Measurements from ENCODE around the gene CCDC30.

Gene CCDC30

GRCh38 chr1:42682739-42683531 is 219.8 kb downstream of the CCDC30 start:
- no peak overlapping the region for H2AFZ ChIP-seq (ENCODE audit: low read depth)
- peaks cover 60% of the 10 kb centered on the region for H3K79me2 ChIP-seq (ENCODE audit: insufficient read depth, low read depth)
- peaks cover 49% of the 10 kb centered on the region for H4K20me1 ChIP-seq (ENCODE audit: insufficient read depth)
- H3K4me1 ChIP-seq (ENCODE audit: low read depth, poor library complexity, severe bottlenecking), result peaks cover 46% of the 10 kb centered on the region
- peak overlapping the region; percentile 98 for H3K4me2 ChIP-seq
- no peaks in the 10 kb centered on the region for H3K27me3 ChIP-seq (ENCODE audit: insufficient read depth, low read depth)
- TF ChIP-seq, protein P1, sequence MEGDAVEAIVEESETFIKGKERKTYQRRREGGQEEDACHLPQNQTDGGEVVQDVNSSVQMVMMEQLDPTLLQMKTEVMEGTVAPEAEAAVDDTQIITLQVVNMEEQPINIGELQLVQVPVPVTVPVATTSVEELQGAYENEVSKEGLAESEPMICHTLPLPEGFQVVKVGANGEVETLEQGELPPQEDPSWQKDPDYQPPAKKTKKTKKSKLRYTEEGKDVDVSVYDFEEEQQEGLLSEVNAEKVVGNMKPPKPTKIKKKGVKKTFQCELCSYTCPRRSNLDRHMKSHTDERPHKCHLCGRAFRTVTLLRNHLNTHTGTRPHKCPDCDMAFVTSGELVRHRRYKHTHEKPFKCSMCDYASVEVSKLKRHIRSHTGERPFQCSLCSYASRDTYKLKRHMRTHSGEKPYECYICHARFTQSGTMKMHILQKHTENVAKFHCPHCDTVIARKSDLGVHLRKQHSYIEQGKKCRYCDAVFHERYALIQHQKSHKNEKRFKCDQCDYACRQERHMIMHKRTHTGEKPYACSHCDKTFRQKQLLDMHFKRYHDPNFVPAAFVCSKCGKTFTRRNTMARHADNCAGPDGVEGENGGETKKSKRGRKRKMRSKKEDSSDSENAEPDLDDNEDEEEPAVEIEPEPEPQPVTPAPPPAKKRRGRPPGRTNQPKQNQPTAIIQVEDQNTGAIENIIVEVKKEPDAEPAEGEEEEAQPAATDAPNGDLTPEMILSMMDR (conservative IDR thresholded peaks at IDR 0.05; ENCODE audit: low read depth, low read length), result no peak
- H3K36me3 ChIP-seq (ENCODE audit: insufficient read depth), result peaks cover 14% of the 10 kb centered on the region; the same call in 1 of the 2 replicates
- peak overlapping the region; percentile 91 for H3K27ac ChIP-seq
- H3K4me3 ChIP-seq (IDR thresholded peaks at IDR 0.05; ENCODE audit: insufficient read depth, low read depth, low read length), result peak overlapping the region; percentile 92
- H3K9ac ChIP-seq, result peak overlapping the region; percentile 97

DNA sequence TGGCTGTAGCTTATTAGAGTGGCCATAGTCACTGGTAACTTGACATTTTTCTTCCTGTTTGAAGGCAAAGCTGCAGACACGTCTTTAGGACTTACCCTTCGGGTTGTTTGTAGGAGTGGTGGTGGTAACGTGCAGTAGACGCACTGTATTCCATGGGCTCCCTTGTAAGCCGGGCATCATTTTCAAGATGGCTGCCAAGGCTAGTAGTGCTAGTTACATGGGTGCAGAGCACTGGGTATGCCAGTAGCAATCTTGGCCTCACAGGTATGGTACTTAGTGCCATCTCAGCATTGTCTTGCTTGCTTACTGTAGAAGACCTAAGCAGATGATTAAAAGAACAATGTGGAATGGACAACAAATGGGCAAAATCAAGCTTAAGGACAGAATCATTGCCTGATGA is 221.1 kb downstream of the CCDC30 start:
- Histone ChIP-seq H3K4me1 (ENCODE audit: low read depth, poor library complexity, severe bottlenecking) (peaks cover 58% of the 10 kb centered on the region), H3K27me3 (ENCODE audit: insufficient read depth, low read depth) (no peaks in the 10 kb centered on the region), H3K79me2 (ENCODE audit: insufficient read depth, low read depth) (peaks cover 72% of the 10 kb centered on the region), H3K9ac (peak overlapping the region; percentile 88; the same call in 1 of the 2 replicates), H3K4me2 (peak overlapping the region; percentile 98), H4K20me1 (ENCODE audit: insufficient read depth) (peaks cover 61% of the 10 kb centered on the region), H2AFZ (ENCODE audit: low read depth) (no peak overlapping the region), H3K36me3 (ENCODE audit: insufficient read depth) (peaks cover 22% of the 10 kb centered on the region; the same call in 1 of the 2 replicates), H3K4me3 (IDR thresholded peaks at IDR 0.05; ENCODE audit: insufficient read depth, low read depth, low read length) (peak overlapping the region; percentile 87), H3K27ac (peak overlapping the region; percentile 91; the same call in 1 of the 2 replicates)
- TF ChIP-seq, protein P1 (conservative IDR thresholded peaks at IDR 0.05; ENCODE audit: low read depth, low read length), result no peak

DNA sequence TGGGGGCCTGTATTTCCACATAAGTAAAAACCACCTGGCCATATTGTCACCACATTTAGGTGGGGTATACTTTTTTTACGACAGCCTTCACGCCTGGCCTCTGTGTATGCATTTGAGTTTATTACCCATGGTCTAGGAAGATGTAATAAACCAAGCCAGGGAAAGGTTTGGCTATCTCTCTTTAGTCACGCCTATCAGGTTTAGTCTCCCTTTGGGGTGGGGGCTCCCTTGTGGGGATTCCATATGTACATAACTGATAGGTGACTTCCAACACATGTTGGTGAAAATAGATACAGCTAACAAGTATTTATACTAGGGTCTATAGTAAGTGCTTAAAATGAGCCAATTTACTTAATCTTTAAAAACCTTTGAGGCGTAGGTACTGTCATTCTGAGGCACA is 223.3 kb downstream of the CCDC30 start:
- Histone ChIP-seq H3K36me3 (ENCODE audit: insufficient read depth) (peaks cover 22% of the 10 kb centered on the region; the same call in 1 of the 2 replicates), H3K79me2 (ENCODE audit: insufficient read depth, low read depth) (peaks cover 86% of the 10 kb centered on the region), H3K4me2 (peak overlapping the region; percentile 98), H3K4me1 (ENCODE audit: low read depth, poor library complexity, severe bottlenecking) (peaks cover 68% of the 10 kb centered on the region), H4K20me1 (ENCODE audit: insufficient read depth) (peaks cover 84% of the 10 kb centered on the region), H3K27me3 (ENCODE audit: insufficient read depth, low read depth) (no peaks in the 10 kb centered on the region), H3K9ac (no peak overlapping the region), H2AFZ (ENCODE audit: low read depth) (no peak overlapping the region), H3K27ac (no peak overlapping the region), H3K4me3 (IDR thresholded peaks at IDR 0.05; ENCODE audit: insufficient read depth, low read depth, low read length) (no peak overlapping the region)
- TF ChIP-seq, protein P1 (conservative IDR thresholded peaks at IDR 0.05; ENCODE audit: low read depth, low read length), result no peak

- peaks cover 70% of the 10 kb centered on the region for H3K4me1 ChIP-seq (ENCODE audit: low read depth, poor library complexity, severe bottlenecking)
- H3K36me3 ChIP-seq (ENCODE audit: insufficient read depth), result peaks cover 31% of the 10 kb centered on the region; the same call in 1 of the 2 replicates
- TF ChIP-seq, protein P1 (conservative IDR thresholded peaks at IDR 0.05; ENCODE audit: low read depth, low read length), result no peak
Observed at GRCh38 chr1:42689912-42690311, 226.8 kb downstream of the CCDC30 start.

More at GRCh38 chr1:42689912-42690311, 226.8 kb downstream of the CCDC30 start:
- Histone ChIP-seq H3K79me2 (ENCODE audit: insufficient read depth, low read depth) (peaks cover 100% of the 10 kb centered on the region), H3K4me3 (IDR thresholded peaks at IDR 0.05; ENCODE audit: insufficient read depth, low read depth, low read length) (no peak overlapping the region), H3K9ac (no peak overlapping the region), H2AFZ (ENCODE audit: low read depth) (no peak overlapping the region), H3K27ac (no peak overlapping the region), H3K4me2 (peak overlapping the region; percentile 25; the same call in 1 of the 2 replicates), H4K20me1 (ENCODE audit: insufficient read depth) (peaks cover 94% of the 10 kb centered on the region), H3K27me3 (ENCODE audit: insufficient read depth, low read depth) (no peaks in the 10 kb centered on the region)

All from KMS-11 (cell line).